ENCODE results near the gene MICOS13. TPM values are rescaled to one million over a fixed set of nuclear protein-coding genes. Genes with fewer than 3 reads are reported as not detected.

Gene MICOS13
- total RNA-seq, 2 experiments from 2014 or later = 50.9 to 52.1 TPM

DNA sequence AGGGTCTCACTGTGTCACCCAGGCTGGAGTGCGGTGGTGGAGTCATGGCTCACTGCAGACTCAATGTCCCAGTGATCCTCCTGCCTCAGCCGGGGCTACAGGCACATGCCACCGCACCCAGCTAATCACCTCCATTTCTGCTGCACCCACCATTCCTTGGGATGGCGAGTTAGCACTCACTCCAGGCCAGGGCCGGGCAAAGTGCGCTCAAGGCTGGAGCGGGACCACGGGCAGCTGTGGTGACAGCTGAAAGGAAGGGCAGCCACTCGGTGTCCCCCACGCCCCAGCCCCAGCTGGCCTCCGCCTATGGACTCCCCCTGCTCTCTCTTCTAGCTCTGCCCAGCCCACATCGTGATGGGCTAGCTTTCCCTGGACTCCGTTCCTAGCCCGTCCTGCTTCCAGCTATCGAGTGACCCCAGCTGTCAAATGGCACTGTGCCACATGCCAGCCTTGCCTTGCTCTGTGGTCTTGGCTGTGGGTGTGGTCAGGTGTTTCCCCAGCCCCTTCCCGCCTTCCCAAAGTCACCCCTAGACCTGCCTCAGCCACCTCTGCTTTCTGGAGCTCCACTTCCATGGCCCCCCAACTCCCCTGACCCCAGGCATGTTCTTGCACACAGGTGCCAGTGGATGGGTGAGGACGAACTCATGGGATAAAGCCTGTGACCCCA is 4.1 kb downstream of the MICOS13 start:
- no peak for DNase-seq
- ChIA-PET POLR2A (interaction anchor here (1.1 kb wide), 1 partner anchor 54 kb away, joined by 3 read pairs; the partner anchor contains the start of genes SAFB and SAFB2), CTCF (interaction anchor here (1.6 kb wide), 1 partner anchor 11 kb away, joined by 4 read pairs; no protein-coding TSS in a partner anchor)
- Mint-ChIP-seq H3K4me3 (no peak overlapping the region), H3K4me1 (peaks cover 8% of the 10 kb centered on the region), H3K27ac (no peak overlapping the region), H3K27me3 (no peaks in the 10 kb centered on the region), H3K36me3 (ENCODE audit: low read depth) (peaks cover 14% of the 10 kb centered on the region), H3K9me3 (ENCODE audit: low read depth) (no peaks in the 10 kb centered on the region)
- intact Hi-C loops (cut with DNase I, micrococcal nuclease) = no loop called here
- ATAC-seq = no peak

DNA sequence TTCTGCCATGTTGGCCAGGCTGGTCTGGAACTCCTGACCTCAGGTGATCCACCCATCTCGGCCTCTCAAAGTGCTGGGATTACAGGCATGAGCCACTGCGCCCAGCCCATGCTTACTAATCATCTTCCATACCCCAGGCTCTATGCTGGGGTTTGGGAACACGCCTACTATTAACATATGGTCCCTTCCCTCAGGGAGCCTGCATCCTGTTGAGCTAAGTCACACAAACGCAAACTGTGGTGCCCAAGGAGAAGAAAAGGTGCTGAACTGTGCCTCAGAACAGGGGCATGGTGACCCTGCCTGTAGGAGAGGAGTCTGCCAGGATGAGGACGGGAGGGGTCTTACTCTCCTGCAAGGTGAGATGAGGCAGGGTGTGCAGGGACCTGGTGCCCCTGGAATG is 5.6 kb downstream of the MICOS13 start:
- intact Hi-C loops (cut with DNase I, micrococcal nuclease) = no loop called here
- Mint-ChIP-seq H3K27me3 (no peaks in the 10 kb centered on the region), H3K27ac (no peak overlapping the region), H3K9me3 (ENCODE audit: low read depth) (no peaks in the 10 kb centered on the region), H3K4me1 (peaks cover 4% of the 10 kb centered on the region), H3K36me3 (ENCODE audit: low read depth) (peaks cover 17% of the 10 kb centered on the region), H3K4me3 (no peak overlapping the region)
- no peak for ATAC-seq
- POLR2A ChIA-PET = interaction anchor here (0.6 kb wide), 2 partner anchors 46 to 51 kb away, joined by 3 read pairs; partner anchors contain the start of gene CATSPERD
- DNase-seq = no peak
- CTCF ChIA-PET = interaction anchor here (0.8 kb wide), 2 partner anchors 12 to 24 kb away, joined by 3 to 4 read pairs; no protein-coding TSS in a partner anchor

DNA sequence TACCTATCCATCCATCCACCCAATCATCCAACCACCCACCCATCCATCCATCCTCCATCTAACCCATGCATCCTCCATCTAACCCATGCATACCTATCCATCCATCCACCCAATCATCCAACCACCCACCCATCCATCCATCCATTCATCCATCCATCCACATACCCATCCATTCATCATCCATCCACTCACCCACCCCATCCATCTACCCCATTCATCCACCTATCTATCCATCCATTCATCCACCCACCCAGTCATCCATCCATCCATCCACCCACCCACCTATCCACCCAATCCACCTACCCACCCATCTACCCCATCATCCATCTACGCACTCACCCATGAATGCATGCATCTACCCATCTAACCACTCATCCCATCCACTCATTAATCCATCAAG is 6.6 kb downstream of the MICOS13 start:
- H3K4me1 Mint-ChIP-seq = no peaks in the 10 kb centered on the region
- no peak for ATAC-seq
- CTCF ChIA-PET = no interaction called here
- H3K27me3 Mint-ChIP-seq = no peaks in the 10 kb centered on the region
- DNase-seq = no peak
- intact Hi-C loops (cut with DNase I, micrococcal nuclease) = no loop called here
- POLR2A ChIA-PET = no interaction called here
- no peak overlapping the region for H3K4me3 Mint-ChIP-seq
- H3K27ac Mint-ChIP-seq = no peak overlapping the region
- H3K9me3 Mint-ChIP-seq (ENCODE audit: low read depth) = no peaks in the 10 kb centered on the region
- H3K36me3 Mint-ChIP-seq (ENCODE audit: low read depth) = peaks cover 23% of the 10 kb centered on the region

DNA sequence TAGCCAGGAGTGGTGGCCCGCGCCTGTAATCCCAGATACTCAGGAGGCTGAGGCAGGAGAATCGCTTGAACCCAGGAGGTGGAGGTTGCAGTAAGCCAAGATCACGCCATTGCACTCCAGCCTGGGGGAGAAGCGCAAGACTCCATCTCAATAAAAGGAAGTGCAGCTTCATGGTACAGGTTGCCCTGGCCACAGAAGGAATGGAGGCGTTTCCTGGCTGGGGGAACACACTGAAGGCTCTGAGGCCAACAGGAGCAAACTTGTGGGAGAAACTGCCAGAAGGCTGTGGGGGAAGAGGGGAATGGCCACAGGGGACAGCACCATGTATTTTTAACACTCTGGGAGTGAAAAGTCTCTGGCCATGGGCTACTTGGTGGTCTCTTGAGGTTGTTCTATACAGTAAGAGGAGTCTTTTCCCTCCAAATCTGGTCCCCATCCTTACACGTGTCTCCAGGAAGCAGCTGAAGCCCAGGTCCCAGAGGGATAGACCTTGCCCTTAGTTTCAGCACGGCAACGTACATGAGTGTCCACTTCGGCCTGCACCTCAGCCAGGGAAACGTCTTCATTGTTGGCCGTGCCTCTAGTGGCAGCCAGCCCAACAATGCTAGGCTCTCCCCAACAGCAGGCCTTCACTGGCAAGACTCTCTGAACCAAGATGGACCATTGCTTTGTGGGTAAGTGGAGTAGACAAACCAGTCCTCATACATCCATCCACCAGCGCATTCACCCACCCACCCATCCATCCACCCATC is 7.4 kb downstream of the MICOS13 start:
- ATAC-seq (no peak), DNase-seq (no peak)
- Mint-ChIP-seq H3K9me3 (ENCODE audit: low read depth) (no peaks in the 10 kb centered on the region), H3K27ac (no peak overlapping the region), H3K4me3 (no peak overlapping the region), H3K36me3 (ENCODE audit: low read depth) (peaks cover 26% of the 10 kb centered on the region), H3K4me1 (no peaks in the 10 kb centered on the region), H3K27me3 (no peaks in the 10 kb centered on the region)
- CTCF ChIA-PET = no interaction called here
- intact Hi-C loops (cut with DNase I, micrococcal nuclease) = no loop called here
- POLR2A ChIA-PET = no interaction called here

DNA sequence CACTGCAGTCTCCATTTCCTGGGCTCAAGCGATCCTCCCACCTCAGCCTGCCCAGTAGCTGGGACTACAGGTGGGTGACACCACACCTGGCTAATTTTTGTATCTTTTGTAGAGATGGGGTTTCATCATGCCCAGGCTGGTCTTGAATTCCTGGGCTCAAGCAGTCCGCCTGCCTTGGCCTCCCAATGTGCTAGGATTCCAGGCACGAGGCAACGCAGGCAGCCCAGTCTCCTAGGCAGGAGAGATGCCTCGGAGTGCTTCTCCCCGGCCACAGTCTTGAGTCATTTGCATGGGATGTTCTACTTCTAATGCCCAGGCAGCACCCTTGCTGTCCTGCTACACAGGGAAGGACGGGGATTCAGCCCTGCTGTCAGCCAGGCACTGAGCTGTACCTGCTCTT is 8.7 kb downstream of the MICOS13 start:
- ChIA-PET POLR2A (interaction anchor here (0.6 kb wide), 1 partner anchor 753 kb away, joined by 3 read pairs; the partner anchor contains the start of gene KHSRP), CTCF (interaction anchor here (0.6 kb wide), 1 partner anchor 1285 kb away, joined by 3 read pairs; no protein-coding TSS in a partner anchor)
- no peaks in the 10 kb centered on the region for H3K4me1 Mint-ChIP-seq
- DNase-seq = no peak
- H3K27ac Mint-ChIP-seq = no peak overlapping the region
- intact Hi-C loops (cut with DNase I, micrococcal nuclease) = no loop called here
- no peak overlapping the region for H3K4me3 Mint-ChIP-seq
- H3K9me3 Mint-ChIP-seq (ENCODE audit: low read depth) = no peaks in the 10 kb centered on the region
- ATAC-seq = no peak
- no peaks in the 10 kb centered on the region for H3K27me3 Mint-ChIP-seq
- H3K36me3 Mint-ChIP-seq (ENCODE audit: low read depth) = peaks cover 36% of the 10 kb centered on the region

DNA sequence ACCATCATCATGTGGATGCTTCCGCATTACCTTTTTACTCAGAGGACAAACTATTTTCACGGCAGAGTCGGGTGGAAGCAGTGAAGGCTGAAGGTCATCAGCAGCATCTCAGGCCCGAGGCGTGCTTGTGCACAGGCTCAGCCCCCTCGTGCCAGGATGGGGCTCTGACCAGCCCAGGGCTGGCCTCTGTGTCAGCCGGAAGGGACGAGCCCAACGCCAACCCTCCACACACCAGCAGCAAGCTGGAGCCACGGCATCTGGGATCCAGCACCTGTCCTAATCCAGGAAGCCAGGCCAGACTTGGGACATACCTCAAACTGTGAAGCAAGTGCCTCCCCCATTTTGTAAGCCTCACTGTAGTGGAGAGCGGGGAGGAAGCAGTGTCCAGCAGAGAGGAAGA is 11.1 kb downstream of the MICOS13 start:
- Mint-ChIP-seq H3K4me1 (peaks cover 2% of the 10 kb centered on the region), H3K27me3 (no peaks in the 10 kb centered on the region), H3K27ac (no peak overlapping the region), H3K4me3 (no peak overlapping the region), H3K36me3 (ENCODE audit: low read depth) (peaks cover 51% of the 10 kb centered on the region), H3K9me3 (ENCODE audit: low read depth) (no peaks in the 10 kb centered on the region)
- DNase-seq (no peak), ATAC-seq (no peak)
- POLR2A ChIA-PET = no interaction called here
- CTCF ChIA-PET = no interaction called here
- intact Hi-C loops (cut with DNase I, micrococcal nuclease) = no loop called here

DNA sequence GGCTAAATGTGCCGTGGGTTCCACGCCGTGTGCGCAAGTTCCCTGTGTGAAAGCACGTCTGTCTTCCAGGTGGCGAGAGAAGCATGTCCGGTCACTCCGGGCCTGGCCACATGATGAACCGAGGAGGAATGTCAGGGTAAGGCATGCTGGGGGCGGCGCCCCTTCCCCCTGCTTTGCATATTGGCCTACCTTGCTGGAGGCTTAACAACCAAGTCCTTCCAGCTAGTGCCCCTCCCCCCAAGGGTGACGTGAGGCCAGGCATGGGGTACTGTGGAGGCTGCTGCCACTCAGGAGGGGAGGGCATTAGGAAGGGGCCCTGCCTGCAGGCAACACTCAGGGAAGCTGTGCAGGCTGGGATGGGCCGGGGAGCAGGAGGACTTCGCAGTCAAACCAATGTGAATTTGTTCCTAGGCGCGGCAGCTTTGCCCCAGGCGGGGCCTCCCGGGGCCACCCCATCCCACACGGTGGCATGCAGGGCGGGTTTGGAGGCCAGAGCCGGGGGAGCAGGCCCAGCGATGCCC is 12.5 kb downstream of the MICOS13 start:
- H3K9me3 Mint-ChIP-seq (ENCODE audit: low read depth) = no peaks in the 10 kb centered on the region
- POLR2A ChIA-PET = no interaction called here
- no peak overlapping the region for H3K4me3 Mint-ChIP-seq
- intact Hi-C loops (cut with DNase I, micrococcal nuclease) = no loop called here
- CTCF ChIA-PET = interaction anchor here (0.5 kb wide), 1 partner anchor 541 kb away, joined by 3 read pairs; no protein-coding TSS in a partner anchor
- H3K4me1 Mint-ChIP-seq = peaks cover 2% of the 10 kb centered on the region
- H3K36me3 Mint-ChIP-seq (ENCODE audit: low read depth) = peaks cover 54% of the 10 kb centered on the region
- H3K27me3 Mint-ChIP-seq = no peaks in the 10 kb centered on the region
- H3K27ac Mint-ChIP-seq = no peak overlapping the region
- DNase-seq (no peak), ATAC-seq (no peak)

DNA sequence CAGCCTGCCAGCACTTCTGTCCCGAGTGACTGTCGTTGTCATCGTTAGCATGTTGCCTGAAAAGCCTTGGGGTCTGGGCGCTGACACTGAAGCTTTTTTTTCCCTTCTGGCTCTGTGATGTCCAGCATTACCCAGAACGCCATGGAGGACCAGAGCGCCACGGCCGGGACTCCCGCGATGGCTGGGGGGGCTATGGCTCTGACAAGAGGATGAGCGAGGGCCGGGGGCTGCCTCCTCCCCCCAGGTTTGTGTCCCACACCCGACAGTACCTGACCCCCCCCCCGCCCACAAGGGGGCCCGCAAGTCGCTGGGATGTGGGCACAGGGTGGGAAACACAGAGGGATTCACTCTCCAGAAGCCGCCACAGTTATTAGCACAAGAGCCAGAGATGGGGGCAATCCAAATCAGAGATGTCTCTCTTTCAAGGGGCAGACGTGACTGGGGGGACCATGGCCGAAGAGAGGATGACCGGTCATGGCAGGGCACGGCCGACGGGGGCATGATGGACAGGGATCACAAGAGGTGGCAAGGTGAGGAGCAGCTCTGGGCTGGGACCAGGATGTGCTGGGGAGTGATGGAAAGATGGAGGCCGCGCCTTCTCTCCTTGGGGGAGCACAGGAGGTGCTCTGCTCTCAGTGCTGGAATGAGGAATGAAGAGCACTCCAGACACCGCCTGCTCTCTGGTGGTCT is 13.2 kb downstream of the MICOS13 start:
- CTCF ChIA-PET = no interaction called here
- intact Hi-C loops (cut with DNase I, micrococcal nuclease) = no loop called here
- POLR2A ChIA-PET = no interaction called here
- Mint-ChIP-seq H3K9me3 (ENCODE audit: low read depth) (no peaks in the 10 kb centered on the region), H3K36me3 (ENCODE audit: low read depth) (peaks cover 55% of the 10 kb centered on the region), H3K4me3 (no peak overlapping the region), H3K27me3 (no peaks in the 10 kb centered on the region), H3K27ac (no peak overlapping the region), H3K4me1 (peaks cover 2% of the 10 kb centered on the region)
- ATAC-seq = no peak
- no peak for DNase-seq

DNA sequence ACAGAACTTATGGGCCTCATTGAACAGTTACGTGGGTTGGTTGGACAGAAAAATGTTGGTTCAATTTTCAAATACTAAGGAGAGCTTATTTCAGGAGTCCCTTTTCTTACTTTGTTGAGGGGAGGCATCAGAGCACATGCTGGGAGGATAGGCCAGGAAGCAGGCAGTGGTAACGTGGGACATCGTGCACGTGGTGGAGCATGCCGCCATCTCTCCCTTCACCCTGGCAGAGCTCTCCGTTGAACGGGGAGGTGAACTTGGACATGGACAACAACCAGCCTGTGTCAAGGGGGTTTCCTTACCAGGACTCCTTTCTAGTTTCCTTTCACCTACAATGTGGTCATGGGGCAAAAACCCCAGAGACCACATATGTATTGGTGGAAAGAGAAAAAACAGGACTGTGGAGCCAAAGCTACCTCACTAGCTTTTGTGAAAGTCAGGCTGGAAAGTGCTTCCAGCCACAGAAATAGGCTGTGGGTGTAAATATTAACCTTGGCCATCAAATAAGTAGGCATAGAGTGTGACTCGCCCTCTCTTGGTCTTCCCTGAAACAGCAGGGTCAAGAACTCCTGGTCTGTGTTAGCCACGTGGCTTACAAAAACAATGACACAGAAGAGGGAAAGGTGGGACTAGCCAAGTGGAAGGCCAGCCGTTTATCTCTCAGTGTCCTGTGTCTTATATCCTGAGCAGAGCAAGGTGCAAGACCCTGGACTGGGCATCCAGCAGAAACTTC is 14.4 kb downstream of the MICOS13 start:
- H3K4me3 Mint-ChIP-seq = no peak overlapping the region
- ATAC-seq (no peak), DNase-seq (no peak)
- H3K4me1 Mint-ChIP-seq = peaks cover 2% of the 10 kb centered on the region
- peaks cover 55% of the 10 kb centered on the region for H3K36me3 Mint-ChIP-seq (ENCODE audit: low read depth)
- H3K27ac Mint-ChIP-seq = peak overlapping the region; percentile 55
- H3K9me3 Mint-ChIP-seq (ENCODE audit: low read depth) = no peaks in the 10 kb centered on the region
- no peaks in the 10 kb centered on the region for H3K27me3 Mint-ChIP-seq
- intact Hi-C loops (cut with DNase I, micrococcal nuclease) = no loop called here
- ChIA-PET POLR2A (no interaction called here), CTCF (interaction anchor here (0.5 to 0.6 kb wide), 2 partner anchors 22 to 1604 kb away, joined by 3 read pairs; no protein-coding TSS in a partner anchor)

DNA sequence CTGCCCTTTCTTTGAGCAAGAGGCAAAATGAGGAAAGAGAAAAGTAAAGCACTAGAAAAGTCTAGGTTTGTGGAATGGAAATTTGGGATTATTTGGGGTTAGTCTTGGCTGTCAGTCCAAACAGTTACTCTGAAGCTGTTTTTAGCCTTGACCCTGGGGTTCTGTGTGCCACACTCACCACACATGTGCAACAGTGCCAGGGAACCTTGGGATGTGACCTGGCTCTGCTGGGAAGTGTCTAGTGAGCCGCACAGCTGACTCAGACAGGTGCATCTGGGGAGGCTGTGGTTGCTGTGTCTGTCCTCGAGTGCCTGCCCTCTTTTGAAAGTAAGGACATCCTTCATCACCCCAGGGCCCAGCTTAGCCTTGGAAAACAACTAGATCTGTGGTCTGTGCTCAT is 15.8 kb downstream of the MICOS13 start:
- peaks cover 2% of the 10 kb centered on the region for H3K4me1 Mint-ChIP-seq
- POLR2A ChIA-PET = no interaction called here

DNA sequence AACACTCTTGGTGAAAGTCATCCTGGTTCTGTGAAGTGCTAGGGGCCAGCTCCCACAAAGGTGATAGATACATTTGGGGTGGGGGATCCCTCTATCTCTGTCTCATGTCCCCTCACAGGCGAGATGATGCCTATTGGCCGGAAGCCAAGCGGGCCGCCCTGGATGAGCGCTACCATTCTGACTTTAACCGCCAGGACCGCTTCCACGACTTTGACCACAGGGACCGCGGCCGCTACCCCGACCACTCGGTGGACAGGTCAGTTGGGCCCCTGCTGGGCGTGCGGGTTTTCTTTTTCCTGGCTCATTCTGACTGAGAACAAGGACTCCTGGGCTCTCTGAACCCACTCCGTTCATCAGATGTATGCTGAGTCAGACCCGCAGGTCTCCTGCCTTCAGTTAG is 16.4 kb downstream of the MICOS13 start:
- no peaks in the 10 kb centered on the region for H3K27me3 Mint-ChIP-seq
- no peak overlapping the region for H3K27ac Mint-ChIP-seq
- H3K4me1 Mint-ChIP-seq = peaks cover 2% of the 10 kb centered on the region
- DNase-seq (no peak), ATAC-seq (no peak)
- H3K4me3 Mint-ChIP-seq = no peak overlapping the region
- peaks cover 50% of the 10 kb centered on the region for H3K36me3 Mint-ChIP-seq (ENCODE audit: low read depth)
- intact Hi-C loops (cut with DNase I, micrococcal nuclease) = no loop called here
- ChIA-PET POLR2A (no interaction called here), CTCF (no interaction called here)
- H3K9me3 Mint-ChIP-seq (ENCODE audit: low read depth) = no peaks in the 10 kb centered on the region

More for the DNA sequence above, 15.8 kb downstream of the MICOS13 start:
- CTCF ChIA-PET = no interaction called here
- DNase-seq (no peak), ATAC-seq (no peak)
- H3K27me3 Mint-ChIP-seq = no peaks in the 10 kb centered on the region
- no peak overlapping the region for H3K27ac Mint-ChIP-seq
- no peaks in the 10 kb centered on the region for H3K9me3 Mint-ChIP-seq (ENCODE audit: low read depth)
- H3K36me3 Mint-ChIP-seq (ENCODE audit: low read depth) = peaks cover 56% of the 10 kb centered on the region
- intact Hi-C loops (cut with DNase I, micrococcal nuclease) = no loop called here
- H3K4me3 Mint-ChIP-seq = no peak overlapping the region

Measured in activated CD4-positive, alpha-beta T cell treated with anti-CD3 and anti-CD28 coated beads for 36 hours (primary cell).